ENCODE measurements around the gene WDFY4. TPM values are rescaled to one million over a fixed set of nuclear protein-coding genes. Genes with fewer than 3 reads are reported as not detected.

The WDFY4 gene
- total and polyA plus RNA-seq, 2 experiments from 2014 or later: 0.14 TPM; not detected in 1

DNA sequence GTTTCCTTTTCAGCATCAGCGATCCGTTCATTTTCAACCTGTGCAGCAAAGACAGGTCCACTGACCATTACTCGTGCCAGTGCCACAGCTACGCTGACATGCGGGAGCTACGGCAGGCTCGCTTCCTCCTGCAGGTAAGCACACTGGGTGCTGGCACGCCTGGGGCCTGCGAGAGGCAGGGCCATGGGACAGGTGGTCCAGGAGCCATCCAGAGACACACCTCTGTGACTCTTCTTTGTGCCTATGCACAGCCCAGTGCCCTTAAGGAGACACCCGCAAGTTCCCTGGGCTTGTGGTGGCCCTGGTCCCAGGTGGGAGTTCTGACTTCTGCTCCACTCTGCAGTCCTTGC is 212.7 kb downstream of the WDFY4 start (continued):
- TF ChIP-seq, protein P1, sequence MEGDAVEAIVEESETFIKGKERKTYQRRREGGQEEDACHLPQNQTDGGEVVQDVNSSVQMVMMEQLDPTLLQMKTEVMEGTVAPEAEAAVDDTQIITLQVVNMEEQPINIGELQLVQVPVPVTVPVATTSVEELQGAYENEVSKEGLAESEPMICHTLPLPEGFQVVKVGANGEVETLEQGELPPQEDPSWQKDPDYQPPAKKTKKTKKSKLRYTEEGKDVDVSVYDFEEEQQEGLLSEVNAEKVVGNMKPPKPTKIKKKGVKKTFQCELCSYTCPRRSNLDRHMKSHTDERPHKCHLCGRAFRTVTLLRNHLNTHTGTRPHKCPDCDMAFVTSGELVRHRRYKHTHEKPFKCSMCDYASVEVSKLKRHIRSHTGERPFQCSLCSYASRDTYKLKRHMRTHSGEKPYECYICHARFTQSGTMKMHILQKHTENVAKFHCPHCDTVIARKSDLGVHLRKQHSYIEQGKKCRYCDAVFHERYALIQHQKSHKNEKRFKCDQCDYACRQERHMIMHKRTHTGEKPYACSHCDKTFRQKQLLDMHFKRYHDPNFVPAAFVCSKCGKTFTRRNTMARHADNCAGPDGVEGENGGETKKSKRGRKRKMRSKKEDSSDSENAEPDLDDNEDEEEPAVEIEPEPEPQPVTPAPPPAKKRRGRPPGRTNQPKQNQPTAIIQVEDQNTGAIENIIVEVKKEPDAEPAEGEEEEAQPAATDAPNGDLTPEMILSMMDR (conservative IDR thresholded peaks at IDR 0.05; ENCODE audit: low read depth in 2 of 2): no peak

DNA sequence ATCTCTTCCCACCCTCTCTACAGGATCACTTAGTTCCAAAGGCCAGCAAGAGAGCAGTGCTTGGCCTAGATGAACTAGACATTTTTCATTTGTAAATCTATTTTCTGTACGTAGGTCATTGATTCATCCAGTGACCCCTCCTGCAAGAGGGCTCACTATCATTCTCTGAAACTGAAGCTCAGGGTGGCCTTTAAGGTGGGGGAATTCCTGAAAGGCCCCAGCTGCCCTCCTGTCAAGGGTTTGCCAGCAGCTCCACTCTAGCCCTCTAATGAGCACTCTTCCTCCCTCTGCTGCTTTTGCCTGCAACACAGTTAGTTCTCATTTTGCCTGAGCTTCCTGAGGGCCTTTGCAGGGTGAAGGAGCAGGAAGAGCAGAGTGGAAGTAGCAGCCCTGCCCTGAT is 213.8 kb downstream of the WDFY4 start:
- H3K79me2 ChIP-seq (replicated peaks; ENCODE audit: insufficient read depth): no peaks in the 10 kb centered on the region
- H3F3A ChIP-seq (replicated peaks; ENCODE audit: low read depth): no peaks in the 10 kb centered on the region
- ATAC-seq: no peak
- H3K4me1 ChIP-seq (ENCODE audit: insufficient read depth): no peaks in the 10 kb centered on the region
- Mint-ChIP-seq H3K4me3 (no peak overlapping the region), H3K9me3 (no peaks in the 10 kb centered on the region), H3K27me3 (ENCODE audit: insufficient read depth, low read depth, poor library complexity) (peaks cover 2% of the 10 kb centered on the region), H3K4me1 (no peaks in the 10 kb centered on the region), H3K27ac (no peak overlapping the region), H3K36me3 (ENCODE audit: low read depth) (no peaks in the 10 kb centered on the region)
- H4K20me1 ChIP-seq (replicated peaks; ENCODE audit: insufficient read depth): no peaks in the 10 kb centered on the region
- no peaks in the 10 kb centered on the region for H3K27me3 ChIP-seq (ENCODE audit: insufficient read depth)
- H3K4me2 ChIP-seq: no peak overlapping the region
- no peak overlapping the region for H3K27ac ChIP-seq (ENCODE audit: low read depth)
- no peak overlapping the region for H3K4me3 ChIP-seq
- H3K36me3 ChIP-seq (ENCODE audit: insufficient read depth): no peaks in the 10 kb centered on the region
- H2AFZ ChIP-seq: no peak overlapping the region
- DNase-seq (ENCODE audit: low spot score): no peak
- no peaks in the 10 kb centered on the region for H3K9me2 ChIP-seq (ENCODE audit: insufficient read depth)
- TF ChIP-seq, protein P1 (conservative IDR thresholded peaks at IDR 0.05; ENCODE audit: low read depth in 2 of 2): no peak
- TF ChIP-seq, protein P2, sequence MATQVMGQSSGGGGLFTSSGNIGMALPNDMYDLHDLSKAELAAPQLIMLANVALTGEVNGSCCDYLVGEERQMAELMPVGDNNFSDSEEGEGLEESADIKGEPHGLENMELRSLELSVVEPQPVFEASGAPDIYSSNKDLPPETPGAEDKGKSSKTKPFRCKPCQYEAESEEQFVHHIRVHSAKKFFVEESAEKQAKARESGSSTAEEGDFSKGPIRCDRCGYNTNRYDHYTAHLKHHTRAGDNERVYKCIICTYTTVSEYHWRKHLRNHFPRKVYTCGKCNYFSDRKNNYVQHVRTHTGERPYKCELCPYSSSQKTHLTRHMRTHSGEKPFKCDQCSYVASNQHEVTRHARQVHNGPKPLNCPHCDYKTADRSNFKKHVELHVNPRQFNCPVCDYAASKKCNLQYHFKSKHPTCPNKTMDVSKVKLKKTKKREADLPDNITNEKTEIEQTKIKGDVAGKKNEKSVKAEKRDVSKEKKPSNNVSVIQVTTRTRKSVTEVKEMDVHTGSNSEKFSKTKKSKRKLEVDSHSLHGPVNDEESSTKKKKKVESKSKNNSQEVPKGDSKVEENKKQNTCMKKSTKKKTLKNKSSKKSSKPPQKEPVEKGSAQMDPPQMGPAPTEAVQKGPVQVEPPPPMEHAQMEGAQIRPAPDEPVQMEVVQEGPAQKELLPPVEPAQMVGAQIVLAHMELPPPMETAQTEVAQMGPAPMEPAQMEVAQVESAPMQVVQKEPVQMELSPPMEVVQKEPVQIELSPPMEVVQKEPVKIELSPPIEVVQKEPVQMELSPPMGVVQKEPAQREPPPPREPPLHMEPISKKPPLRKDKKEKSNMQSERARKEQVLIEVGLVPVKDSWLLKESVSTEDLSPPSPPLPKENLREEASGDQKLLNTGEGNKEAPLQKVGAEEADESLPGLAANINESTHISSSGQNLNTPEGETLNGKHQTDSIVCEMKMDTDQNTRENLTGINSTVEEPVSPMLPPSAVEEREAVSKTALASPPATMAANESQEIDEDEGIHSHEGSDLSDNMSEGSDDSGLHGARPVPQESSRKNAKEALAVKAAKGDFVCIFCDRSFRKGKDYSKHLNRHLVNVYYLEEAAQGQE (IDR thresholded peaks at IDR 0.05; ENCODE audit: unreplicated experiment): no peak
- TF ChIP-seq STAT1 (IDR thresholded peaks at IDR 0.05; ENCODE audit: unreplicated experiment) (no peak), JUNB (IDR thresholded peaks at IDR 0.05; ENCODE audit: unreplicated experiment) (no peak), EZH2phosphoT487 (IDR thresholded peaks at IDR 0.05; ENCODE audit: unreplicated experiment) (no peak), ZNF331 (CRISPR knock-in tag; IDR thresholded peaks at IDR 0.05; ENCODE audit: low read depth) (no peak), NANOG (IDR thresholded peaks at IDR 0.05; ENCODE audit: borderline replicate concordance) (no peak), EZH2 (IDR thresholded peaks at IDR 0.05; ENCODE audit: low read depth, unreplicated experiment) (no peak), CREB1 (CRISPR knock-in tag; IDR thresholded peaks at IDR 0.05; ENCODE audit: low read depth) (no peak)
- TF ChIP-seq, protein P3, sequence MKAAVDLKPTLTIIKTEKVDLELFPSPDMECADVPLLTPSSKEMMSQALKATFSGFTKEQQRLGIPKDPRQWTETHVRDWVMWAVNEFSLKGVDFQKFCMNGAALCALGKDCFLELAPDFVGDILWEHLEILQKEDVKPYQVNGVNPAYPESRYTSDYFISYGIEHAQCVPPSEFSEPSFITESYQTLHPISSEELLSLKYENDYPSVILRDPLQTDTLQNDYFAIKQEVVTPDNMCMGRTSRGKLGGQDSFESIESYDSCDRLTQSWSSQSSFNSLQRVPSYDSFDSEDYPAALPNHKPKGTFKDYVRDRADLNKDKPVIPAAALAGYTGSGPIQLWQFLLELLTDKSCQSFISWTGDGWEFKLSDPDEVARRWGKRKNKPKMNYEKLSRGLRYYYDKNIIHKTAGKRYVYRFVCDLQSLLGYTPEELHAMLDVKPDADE (IDR thresholded peaks at IDR 0.05): no peak
- TF ChIP-seq, protein P4, sequence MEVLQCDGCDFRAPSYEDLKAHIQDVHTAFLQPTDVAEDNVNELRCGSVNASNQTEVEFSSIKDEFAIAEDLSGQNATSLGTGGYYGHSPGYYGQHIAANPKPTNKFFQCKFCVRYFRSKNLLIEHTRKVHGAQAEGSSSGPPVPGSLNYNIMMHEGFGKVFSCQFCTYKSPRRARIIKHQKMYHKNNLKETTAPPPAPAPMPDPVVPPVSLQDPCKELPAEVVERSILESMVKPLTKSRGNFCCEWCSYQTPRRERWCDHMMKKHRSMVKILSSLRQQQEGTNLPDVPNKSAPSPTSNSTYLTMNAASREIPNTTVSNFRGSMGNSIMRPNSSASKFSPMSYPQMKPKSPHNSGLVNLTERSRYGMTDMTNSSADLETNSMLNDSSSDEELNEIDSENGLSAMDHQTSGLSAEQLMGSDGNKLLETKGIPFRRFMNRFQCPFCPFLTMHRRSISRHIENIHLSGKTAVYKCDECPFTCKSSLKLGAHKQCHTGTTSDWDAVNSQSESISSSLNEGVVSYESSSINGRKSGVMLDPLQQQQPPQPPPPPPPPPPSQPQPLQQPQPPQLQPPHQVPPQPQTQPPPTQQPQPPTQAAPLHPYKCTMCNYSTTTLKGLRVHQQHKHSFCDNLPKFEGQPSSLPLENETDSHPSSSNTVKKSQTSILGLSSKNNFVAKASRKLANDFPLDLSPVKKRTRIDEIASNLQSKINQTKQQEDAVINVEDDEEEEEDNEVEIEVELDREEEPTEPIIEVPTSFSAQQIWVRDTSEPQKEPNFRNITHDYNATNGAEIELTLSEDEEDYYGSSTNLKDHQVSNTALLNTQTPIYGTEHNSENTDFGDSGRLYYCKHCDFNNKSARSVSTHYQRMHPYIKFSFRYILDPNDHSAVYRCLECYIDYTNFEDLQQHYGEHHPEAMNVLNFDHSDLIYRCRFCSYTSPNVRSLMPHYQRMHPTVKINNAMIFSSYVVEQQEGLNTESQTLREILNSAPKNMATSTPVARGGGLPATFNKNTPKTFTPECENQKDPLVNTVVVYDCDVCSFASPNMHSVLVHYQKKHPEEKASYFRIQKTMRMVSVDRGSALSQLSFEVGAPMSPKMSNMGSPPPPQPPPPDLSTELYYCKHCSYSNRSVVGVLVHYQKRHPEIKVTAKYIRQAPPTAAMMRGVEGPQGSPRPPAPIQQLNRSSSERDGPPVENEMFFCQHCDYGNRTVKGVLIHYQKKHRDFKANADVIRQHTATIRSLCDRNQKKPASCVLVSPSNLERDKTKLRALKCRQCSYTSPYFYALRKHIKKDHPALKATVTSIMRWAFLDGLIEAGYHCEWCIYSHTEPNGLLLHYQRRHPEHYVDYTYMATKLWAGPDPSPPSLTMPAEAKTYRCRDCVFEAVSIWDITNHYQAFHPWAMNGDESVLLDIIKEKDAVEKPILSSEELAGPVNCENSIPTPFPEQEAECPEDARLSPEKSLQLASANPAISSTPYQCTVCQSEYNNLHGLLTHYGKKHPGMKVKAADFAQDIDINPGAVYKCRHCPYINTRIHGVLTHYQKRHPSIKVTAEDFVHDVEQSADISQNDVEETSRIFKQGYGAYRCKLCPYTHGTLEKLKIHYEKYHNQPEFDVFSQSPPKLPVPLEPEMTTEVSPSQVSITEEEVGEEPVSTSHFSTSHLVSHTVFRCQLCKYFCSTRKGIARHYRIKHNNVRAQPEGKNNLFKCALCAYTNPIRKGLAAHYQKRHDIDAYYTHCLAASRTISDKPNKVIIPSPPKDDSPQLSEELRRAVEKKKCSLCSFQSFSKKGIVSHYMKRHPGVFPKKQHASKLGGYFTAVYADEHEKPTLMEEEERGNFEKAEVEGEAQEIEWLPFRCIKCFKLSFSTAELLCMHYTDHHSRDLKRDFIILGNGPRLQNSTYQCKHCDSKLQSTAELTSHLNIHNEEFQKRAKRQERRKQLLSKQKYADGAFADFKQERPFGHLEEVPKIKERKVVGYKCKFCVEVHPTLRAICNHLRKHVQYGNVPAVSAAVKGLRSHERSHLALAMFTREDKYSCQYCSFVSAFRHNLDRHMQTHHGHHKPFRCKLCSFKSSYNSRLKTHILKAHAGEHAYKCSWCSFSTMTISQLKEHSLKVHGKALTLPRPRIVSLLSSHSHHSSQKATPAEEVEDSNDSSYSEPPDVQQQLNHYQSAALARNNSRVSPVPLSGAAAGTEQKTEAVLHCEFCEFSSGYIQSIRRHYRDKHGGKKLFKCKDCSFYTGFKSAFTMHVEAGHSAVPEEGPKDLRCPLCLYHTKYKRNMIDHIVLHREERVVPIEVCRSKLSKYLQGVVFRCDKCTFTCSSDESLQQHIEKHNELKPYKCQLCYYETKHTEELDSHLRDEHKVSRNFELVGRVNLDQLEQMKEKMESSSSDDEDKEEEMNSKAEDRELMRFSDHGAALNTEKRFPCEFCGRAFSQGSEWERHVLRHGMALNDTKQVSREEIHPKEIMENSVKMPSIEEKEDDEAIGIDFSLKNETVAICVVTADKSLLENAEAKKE (CRISPR knock-in tag; IDR thresholded peaks at IDR 0.05): no peak
